IMR-90 (cell line): ENCODE results near the gene IL17D. TPM values are rescaled to one million over a fixed set of nuclear protein-coding genes. Genes with fewer than 3 reads are reported as not detected.

Experiments
- ATAC-seq: fragments of 200-7000 bp; cut with Tn5 transposase; 2 replicates; pipeline ENCODE4 v1.9.1; 2020; ENCODE audit warnings: low read depth, mild to moderate bottlenecking, moderate library complexity
- BruUV-seq: library from RNA; stranded (reverse); fragments of 400-500 nt; replicated peaks from 2 replicates; lab custom pipeline; 2021; lab: Mats Ljungman, UMichigan
- CTCF ChIA-PET: fragments of 300-600 bp; formaldehyde crosslinking; extraction: SDS; loops from one replicate; lab custom pipeline; 2021; ENCODE audit warnings: antibody characterized with exemption; lab: Yijun Ruan, JAX
- POLR2A ChIA-PET: fragments of 300-600 bp; sonication (Branson Sonifier 250); formaldehyde crosslinking; loops from one replicate; lab custom pipeline; 2022; ENCODE audit warnings: antibody characterized with exemption; ENCODE audit not compliant: unreplicated experiment; lab: Charles Lee
- DNase-seq: peaks from one replicate; pipeline ENCODE4 v3.0.0; 2013
- H2AFZ ChIP-seq: replicated peaks from 2 replicates; pipeline ENCODE3; 2013; ENCODE audit warnings: low read length, mild to moderate bottlenecking; ENCODE audit not compliant: poor library complexity
- H2AK5ac ChIP-seq: 2 replicates; pipeline ENCODE4 v1.6.1; 2013; ENCODE audit warnings: low read depth, low read length, inconsistent platforms
- H2AK9ac ChIP-seq: replicated peaks from 2 replicates; pipeline ENCODE3; 2013; ENCODE audit warnings: mild to moderate bottlenecking, low read depth, low read length, moderate library complexity; ENCODE audit not compliant: poor library complexity
- H2BK120ac ChIP-seq: 2 replicates; pipeline ENCODE4 v1.6.1; 2013; ENCODE audit warnings: low read depth, low read length, inconsistent platforms
- H2BK15ac ChIP-seq: 3 replicates; pipeline ENCODE4 v1.6.1; 2013; ENCODE audit warnings: low read depth, low read length, inconsistent platforms
- H2BK20ac ChIP-seq: 2 replicates; pipeline ENCODE4 v1.6.1; 2013; ENCODE audit warnings: low read depth, mild to moderate bottlenecking, inconsistent platforms, low read length, moderate library complexity
- H2BK5ac ChIP-seq: 2 replicates; pipeline ENCODE4 v1.6.1; 2013; ENCODE audit warnings: mild to moderate bottlenecking, low read depth, low read length, inconsistent platforms; ENCODE audit not compliant: poor library complexity, severe bottlenecking
- H3K14ac ChIP-seq: replicated peaks from 2 replicates; pipeline ENCODE4 v1.6.1; 2013; ENCODE audit warnings: low read depth, low read length, inconsistent platforms
- H3K18ac ChIP-seq: 2 replicates; pipeline ENCODE4 v1.6.1; 2013; ENCODE audit warnings: low read depth, low read length, control low read depth
- H3K23ac ChIP-seq: 2 replicates; pipeline ENCODE4 v1.6.1; 2013; ENCODE audit warnings: low read depth, low read length, inconsistent platforms
- H3K27ac ChIP-seq: 2 replicates; pipeline ENCODE4 v1.5.1; 2013; ENCODE audit warnings: mild to moderate bottlenecking, control low read depth, low read length; ENCODE audit not compliant: insufficient read depth
- H3K27me3 ChIP-seq: 2 replicates; pipeline ENCODE4 v1.6.1; 2013; ENCODE audit warnings: low read length; ENCODE audit not compliant: control insufficient read depth, insufficient read depth
- H3K36me3 ChIP-seq: 2 replicates; pipeline ENCODE4 v1.6.1; 2013; ENCODE audit warnings: low read length, mixed read lengths; ENCODE audit not compliant: control insufficient read depth, insufficient read depth
- H3K4ac ChIP-seq: 2 replicates; pipeline ENCODE4 v1.6.1; 2013; ENCODE audit warnings: low read depth, low read length, inconsistent platforms
- H3K4me1 ChIP-seq: 2 replicates; pipeline ENCODE4 v1.6.1; 2013; ENCODE audit warnings: low read length, mixed read lengths; ENCODE audit not compliant: control insufficient read depth, insufficient read depth
- H3K4me2 ChIP-seq: 2 replicates; pipeline ENCODE4 v1.6.1; 2013; ENCODE audit warnings: low read depth, mild to moderate bottlenecking, control low read depth, low read length, moderate library complexity
- H3K4me3 ChIP-seq: 2 replicates; pipeline ENCODE4 v1.5.1; 2013; ENCODE audit warnings: low read depth, mild to moderate bottlenecking, control low read depth, low read length, moderate library complexity; ENCODE audit not compliant: insufficient read depth
- H3K56ac ChIP-seq: 2 replicates; pipeline ENCODE4 v1.6.1; 2013; ENCODE audit warnings: low read length, inconsistent platforms; ENCODE audit not compliant: insufficient read depth; ENCODE audit errors: extremely low read depth
- H3K79me1 ChIP-seq, 2 experiments: 2 replicates each; pipeline ENCODE4 v1.6.1; 2013; ENCODE audit warnings: low read length in 2 of 2, inconsistent platforms in 1 of 2, low read depth in 1 of 2
- H3K9ac ChIP-seq: 2 replicates; pipeline ENCODE4 v1.6.1; 2013; ENCODE audit warnings: low read depth, low read length, control low read depth
- H3K9me1 ChIP-seq: 2 replicates; pipeline ENCODE4 v1.6.1; 2013; ENCODE audit warnings: low read length, inconsistent platforms; ENCODE audit not compliant: insufficient read depth
- H3K9me3 ChIP-seq: 2 replicates; pipeline ENCODE4 v1.6.1; 2013; ENCODE audit warnings: low read length; ENCODE audit not compliant: control insufficient read depth, insufficient read depth
- H4K20me1 ChIP-seq: 2 replicates; pipeline ENCODE4 v1.6.1; 2013; ENCODE audit warnings: low read length, inconsistent platforms; ENCODE audit not compliant: insufficient read depth
- H4K5ac ChIP-seq: 2 replicates; pipeline ENCODE4 v1.6.1; 2013; ENCODE audit warnings: mild to moderate bottlenecking, low read depth, low read length, control low read depth
- H4K8ac ChIP-seq, 2 experiments: 2 replicates each; pipeline ENCODE4 v1.6.1; 2013; ENCODE audit warnings: low read depth in 2 of 2, low read length in 2 of 2, control low read depth in 1 of 2, inconsistent platforms in 1 of 2
- H4K91ac ChIP-seq: 2 replicates; pipeline ENCODE4 v1.6.1; 2013; ENCODE audit warnings: low read depth, low read length, inconsistent platforms; ENCODE audit not compliant: insufficient read depth
- CEBPB ChIP-seq: IDR thresholded peaks from 2 replicates; pipeline ENCODE4 v1.6.1; 2012; ENCODE audit warnings: low read depth, low read length, improper control_type of control experiment
- CHD1 ChIP-seq: IDR thresholded peaks from 2 replicates; pipeline ENCODE4 v1.6.1; 2012; ENCODE audit warnings: low read depth, low read length, improper control_type of control experiment
- CTCF ChIP-seq: conservative IDR thresholded peaks from 2 replicates; pipeline ENCODE4 v1.5.1; 2012; ENCODE audit warnings: mild to moderate bottlenecking, low read depth, low read length, improper control_type of control experiment
- MAFK ChIP-seq: IDR thresholded peaks from 2 replicates; pipeline ENCODE4 v1.6.1; 2012; ENCODE audit warnings: low read depth, low read length, improper control_type of control experiment
- MXI1 ChIP-seq: IDR thresholded peaks from 2 replicates; pipeline ENCODE4 v1.6.1; 2012; ENCODE audit warnings: low read depth, mild to moderate bottlenecking, low read length, moderate library complexity, borderline replicate concordance
- SMC3 ChIP-seq: fragments of 150-350 bp; IDR thresholded peaks from 2 replicates; pipeline ENCODE4 v1.6.1; 2016; ENCODE audit warnings: low read depth, mild to moderate bottlenecking, antibody characterized with exemption, low read length, moderate library complexity
- USF2 ChIP-seq: fragments of 150-350 bp; IDR thresholded peaks from 2 replicates; pipeline ENCODE4 v1.6.1; 2017; ENCODE audit warnings: mild to moderate bottlenecking, antibody characterized with exemption, low read length, low read depth
- WGBS, 2 experiments: methylation state at CpG; one replicate each; pipeline versions ENCODE4 v1.1.5 to v1.1.7; 2013; ENCODE audit warnings: missing lambda C conversion rate in 2 of 2; ENCODE audit not compliant: insufficient read length in 1 of 2; ENCODE audit errors: extremely low coverage in 2 of 2; 5-methylcytosine and 5-hydroxymethylcytosine counted together
- dilution Hi-C: fragments of 300-500 bp; cut with HindIII; formaldehyde crosslinking; loops from one replicate; pipeline ENCODE4 v1.14.3; 2018; ENCODE audit warnings: low sequenced_read_pairs; ENCODE audit not compliant: unreplicated experiment
- in situ Hi-C: fragments of 300-500 bp; cut with MboI; formaldehyde crosslinking; loops from 3 replicates; pipeline ENCODE4 v1.14.3; 2019; ENCODE audit warnings: low sequenced_read_pairs, inconsistent platforms, mixed read lengths
- intact Hi-C: fragments of 100-400 bp; cut with micrococcal nuclease; formaldehyde crosslinking; loops from 2 replicates; pipeline ENCODE4 v1.10.0; 2022
- polyA plus RNA-seq, 3 experiments: library from polyadenylated mRNA; depleted of rRNA; stranded (reverse); fragments of >200 nt; gene quantifications; 2 replicates each; pipeline ENCODE4 v1.2.3, GENCODE V29; 2012; ENCODE audit warnings: low replicate concordance in 1 of 3
- total RNA-seq: library from RNA; depleted of rRNA; stranded (reverse); fragments of >200 nt; gene quantifications from 2 replicates; pipeline ENCODE4 v1.2.3, GENCODE V29; 2012
- TF ChIP-seq, protein P1 (sequence below): fragments of 150-350 bp; IDR thresholded peaks from 2 replicates; pipeline ENCODE4 v1.6.1; 2016; ENCODE audit warnings: low read depth, mild to moderate bottlenecking, low read length, moderate library complexity, borderline replicate concordance

The IL17D gene
- total and polyA plus RNA-seq, 2 of the 4 experiments (the other 2 are of a cell fraction) = 0.72 to 1.4 TPM

DNA sequence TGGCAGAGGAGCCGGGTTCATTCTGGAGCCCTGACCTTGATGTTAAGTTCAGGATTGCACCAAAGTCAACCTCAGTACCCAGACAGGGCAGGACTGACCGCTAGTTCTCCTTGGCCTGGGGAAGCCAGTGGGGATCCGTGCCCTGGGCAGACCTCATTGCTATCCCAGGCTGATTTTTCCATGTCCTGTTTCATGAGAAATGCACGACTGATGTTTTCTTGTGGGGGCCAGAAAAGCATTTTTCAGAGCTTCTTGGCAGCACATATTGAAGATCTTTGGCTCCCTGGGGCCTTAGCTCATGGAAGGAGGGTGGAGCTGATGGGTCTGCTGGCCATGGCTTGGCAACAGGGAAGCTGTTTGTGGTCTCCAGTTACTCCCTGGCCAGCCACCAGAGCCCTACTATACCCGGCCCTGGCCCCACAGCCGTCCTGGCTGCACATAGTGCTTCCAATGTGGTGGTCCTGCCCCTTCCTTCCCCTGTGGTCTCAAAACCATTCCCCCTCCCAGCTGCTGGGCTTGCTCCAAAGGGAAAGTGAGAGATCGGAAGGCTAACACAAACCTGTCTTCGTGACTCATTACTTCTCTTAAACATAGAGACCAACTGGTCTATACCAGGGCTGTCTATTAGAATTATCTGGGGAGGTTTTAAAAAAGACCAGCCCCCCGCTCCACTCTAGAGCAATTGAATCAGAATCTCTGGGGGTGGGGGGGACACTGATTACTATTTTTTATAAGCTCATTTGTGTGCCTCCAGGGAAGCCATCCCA lies 11.2 kb downstream of the IL17D start (continued):
- no peak for TF ChIP-seq CTCF

GRCh38 chr13:20715330-20715712 lies 11.8 kb downstream of the IL17D start:
- WGBS, 2 experiments = 94% methylated on average over 3 of the region's 6 CpGs; no CpG with 5 or more reads in 1 of the 2 experiments
- Histone ChIP-seq H3K27me3 (peaks cover 9% of the 10 kb centered on the region), H2BK20ac (no peak overlapping the region), H4K5ac (no peak overlapping the region), H3K4me1 (peaks cover 9% of the 10 kb centered on the region), H4K91ac (no peak overlapping the region), H3K4me3 (no peak overlapping the region), H2BK15ac (no peak overlapping the region), H3K4me2 (no peak overlapping the region), H3K18ac (no peak overlapping the region), H2AK5ac (no peak overlapping the region), H3K9ac (no peak overlapping the region), H3K14ac (no peak overlapping the region), H3K79me1 (no peaks in the 10 kb centered on the region), H2AK9ac (no peak overlapping the region), H3K9me3 (no peaks in the 10 kb centered on the region), H3K23ac (no peak overlapping the region), H3K56ac (no peak overlapping the region), H2BK120ac (no peak overlapping the region), H4K20me1 (no peaks in the 10 kb centered on the region), H2AFZ (peak overlapping the region; percentile 28), H3K27ac (no peak overlapping the region), H3K36me3 (no peaks in the 10 kb centered on the region), H2BK5ac (no peak overlapping the region), H4K8ac (no peak overlapping the region), H3K4ac (no peak overlapping the region), H3K9me1 (peaks cover 6% of the 10 kb centered on the region; the same call in 1 of the 2 replicates)
- dilution Hi-C loops (no loop called here), intact Hi-C loops (no loop called here), in situ Hi-C loops (loop anchor here (5.0 to 25.0 kb wide), 2 partner anchors 207 to 528 kb away; partner anchors contain the start of gene GJB2)
- CTCF ChIA-PET = interaction anchor here (1.9 to 2.1 kb wide), 2 partner anchors 12 to 210 kb away, joined by 7 to 8 read pairs; partner anchors contain the start of gene IL17D
- POLR2A ChIA-PET = no interaction called here
- no TSS peak for BruUV-seq
- DNase-seq (no peak), ATAC-seq (no peak)
- TF ChIP-seq SMC3 = no peak
- TF ChIP-seq, protein P1, sequence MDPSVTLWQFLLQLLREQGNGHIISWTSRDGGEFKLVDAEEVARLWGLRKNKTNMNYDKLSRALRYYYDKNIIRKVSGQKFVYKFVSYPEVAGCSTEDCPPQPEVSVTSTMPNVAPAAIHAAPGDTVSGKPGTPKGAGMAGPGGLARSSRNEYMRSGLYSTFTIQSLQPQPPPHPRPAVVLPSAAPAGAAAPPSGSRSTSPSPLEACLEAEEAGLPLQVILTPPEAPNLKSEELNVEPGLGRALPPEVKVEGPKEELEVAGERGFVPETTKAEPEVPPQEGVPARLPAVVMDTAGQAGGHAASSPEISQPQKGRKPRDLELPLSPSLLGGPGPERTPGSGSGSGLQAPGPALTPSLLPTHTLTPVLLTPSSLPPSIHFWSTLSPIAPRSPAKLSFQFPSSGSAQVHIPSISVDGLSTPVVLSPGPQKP = no peak
- no peak for TF ChIP-seq CTCF
- no peak for TF ChIP-seq CEBPB
- no peak for TF ChIP-seq MXI1
- no peak for TF ChIP-seq MAFK
- no peak for TF ChIP-seq CHD1
- no peak for TF ChIP-seq USF2
